ENCODE measurements around the gene IRF5.
"Not testable (repeated sequence)": the region's sequence is repeated elsewhere in the genome, so short reads cannot be mapped to it uniquely, and the experiment has no call there.

IRF5 gene

GRCh38 chr7:128940494-128941322, 3.0 kb downstream of the IRF5 start:
- DNase-seq: peak; percentile 88 to 96 (median 94)

- DNase-seq: no peak
Measured at GRCh38 chr7:128941323-128941890, 3.7 kb downstream of the IRF5 start.

- DNase-seq: no peak
Measured at GRCh38 chr7:128941946-128942526, 4.3 kb downstream of the IRF5 start.

- not testable (repeated sequence) for DNase-seq
Measured at GRCh38 chr7:128943251-128943650, 5.5 kb downstream of the IRF5 start.

GRCh38 chr7:128944487-128945236, 6.9 kb downstream of the IRF5 start:
- peak in 3 of 4 experiments; percentile 5 to 34 (median 30) for DNase-seq

GRCh38 chr7:128945668-128946366, 8.1 kb downstream of the IRF5 start:
- DNase-seq: no peak

GRCh38 chr7:128946936-128947830, 9.5 kb downstream of the IRF5 start:
- DNase-seq: peak; percentile 16 to 55 (median 32)

- no peak for DNase-seq
Measured at GRCh38 chr7:128947854-128948253, 10.1 kb downstream of the IRF5 start.

- DNase-seq: peak in 2 of 4 experiments; percentile 1 to 37
Measured at GRCh38 chr7:128948312-128948973, 10.7 kb downstream of the IRF5 start.

- peak; percentile 68 to 84 (median 81) for DNase-seq
Measured at GRCh38 chr7:128948976-128949760, 11.4 kb downstream of the IRF5 start.

GRCh38 chr7:128951296-128951695, 13.6 kb downstream of the IRF5 start:
- DNase-seq: peak; percentile 22 to 69 (median 54)

GRCh38 chr7:128954150-128954549, 16.4 kb downstream of the IRF5 start:
- DNase-seq: no peak

- DNase-seq: no peak
Measured at GRCh38 chr7:128954830-128955802, 17.4 kb downstream of the IRF5 start.

GRCh38 chr7:128955981-128956380, 18.3 kb downstream of the IRF5 start:
- no peak for DNase-seq

GRCh38 chr7:128959296-128959695, 21.6 kb downstream of the IRF5 start:
- DNase-seq: no peak

- DNase-seq: no peak
Measured at GRCh38 chr7:128961030-128961659, 23.4 kb downstream of the IRF5 start.

- DNase-seq: peak; percentile 18 to 72 (median 53)
Measured at GRCh38 chr7:128962899-128963298, 25.2 kb downstream of the IRF5 start.

GRCh38 chr7:128963327-128963757, 25.6 kb downstream of the IRF5 start:
- peak; percentile 72 to 88 (median 81) for DNase-seq

Data from suppressor macrophage (primary cell).